ENCODE data around the gene ATP5F1D. TPM values are rescaled to one million over a fixed set of nuclear protein-coding genes. Genes with fewer than 3 reads are reported as not detected.

Gene ATP5F1D
- total and polyA plus RNA-seq, 2 experiments from 2014 or later, result 139 to 396 TPM

DNA sequence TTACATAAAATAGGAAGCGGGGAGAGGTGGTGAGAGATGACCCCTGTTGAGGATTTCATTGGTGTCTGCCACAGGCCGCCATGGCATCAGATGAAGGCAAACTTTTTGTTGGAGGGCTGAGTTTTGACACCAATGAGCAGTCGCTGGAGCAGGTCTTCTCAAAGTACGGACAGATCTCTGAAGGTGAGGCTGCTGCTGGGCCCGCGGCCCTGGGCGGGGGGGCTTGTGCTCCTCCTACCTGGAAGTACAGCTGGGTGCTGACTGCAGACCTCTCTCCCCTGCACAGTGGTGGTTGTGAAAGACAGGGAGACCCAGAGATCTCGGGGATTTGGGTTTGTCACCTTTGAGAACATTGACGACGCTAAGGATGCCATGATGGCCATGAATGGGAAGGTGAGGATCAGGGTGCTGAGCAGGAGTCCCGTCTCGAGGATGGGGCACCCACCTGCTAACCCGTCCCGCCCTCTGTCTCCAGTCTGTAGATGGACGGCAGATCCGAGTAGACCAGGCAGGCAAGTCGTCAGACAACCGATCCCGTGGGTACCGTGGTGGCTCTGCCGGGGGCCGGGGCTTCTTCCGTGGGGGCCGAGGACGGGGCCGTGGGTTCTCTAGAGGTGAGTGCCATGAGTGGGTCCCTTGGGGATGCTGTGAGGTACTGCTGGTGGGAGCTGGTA, 29.4 kb downstream of the ATP5F1D start (continued):
- TF ChIP-seq, protein P1, sequence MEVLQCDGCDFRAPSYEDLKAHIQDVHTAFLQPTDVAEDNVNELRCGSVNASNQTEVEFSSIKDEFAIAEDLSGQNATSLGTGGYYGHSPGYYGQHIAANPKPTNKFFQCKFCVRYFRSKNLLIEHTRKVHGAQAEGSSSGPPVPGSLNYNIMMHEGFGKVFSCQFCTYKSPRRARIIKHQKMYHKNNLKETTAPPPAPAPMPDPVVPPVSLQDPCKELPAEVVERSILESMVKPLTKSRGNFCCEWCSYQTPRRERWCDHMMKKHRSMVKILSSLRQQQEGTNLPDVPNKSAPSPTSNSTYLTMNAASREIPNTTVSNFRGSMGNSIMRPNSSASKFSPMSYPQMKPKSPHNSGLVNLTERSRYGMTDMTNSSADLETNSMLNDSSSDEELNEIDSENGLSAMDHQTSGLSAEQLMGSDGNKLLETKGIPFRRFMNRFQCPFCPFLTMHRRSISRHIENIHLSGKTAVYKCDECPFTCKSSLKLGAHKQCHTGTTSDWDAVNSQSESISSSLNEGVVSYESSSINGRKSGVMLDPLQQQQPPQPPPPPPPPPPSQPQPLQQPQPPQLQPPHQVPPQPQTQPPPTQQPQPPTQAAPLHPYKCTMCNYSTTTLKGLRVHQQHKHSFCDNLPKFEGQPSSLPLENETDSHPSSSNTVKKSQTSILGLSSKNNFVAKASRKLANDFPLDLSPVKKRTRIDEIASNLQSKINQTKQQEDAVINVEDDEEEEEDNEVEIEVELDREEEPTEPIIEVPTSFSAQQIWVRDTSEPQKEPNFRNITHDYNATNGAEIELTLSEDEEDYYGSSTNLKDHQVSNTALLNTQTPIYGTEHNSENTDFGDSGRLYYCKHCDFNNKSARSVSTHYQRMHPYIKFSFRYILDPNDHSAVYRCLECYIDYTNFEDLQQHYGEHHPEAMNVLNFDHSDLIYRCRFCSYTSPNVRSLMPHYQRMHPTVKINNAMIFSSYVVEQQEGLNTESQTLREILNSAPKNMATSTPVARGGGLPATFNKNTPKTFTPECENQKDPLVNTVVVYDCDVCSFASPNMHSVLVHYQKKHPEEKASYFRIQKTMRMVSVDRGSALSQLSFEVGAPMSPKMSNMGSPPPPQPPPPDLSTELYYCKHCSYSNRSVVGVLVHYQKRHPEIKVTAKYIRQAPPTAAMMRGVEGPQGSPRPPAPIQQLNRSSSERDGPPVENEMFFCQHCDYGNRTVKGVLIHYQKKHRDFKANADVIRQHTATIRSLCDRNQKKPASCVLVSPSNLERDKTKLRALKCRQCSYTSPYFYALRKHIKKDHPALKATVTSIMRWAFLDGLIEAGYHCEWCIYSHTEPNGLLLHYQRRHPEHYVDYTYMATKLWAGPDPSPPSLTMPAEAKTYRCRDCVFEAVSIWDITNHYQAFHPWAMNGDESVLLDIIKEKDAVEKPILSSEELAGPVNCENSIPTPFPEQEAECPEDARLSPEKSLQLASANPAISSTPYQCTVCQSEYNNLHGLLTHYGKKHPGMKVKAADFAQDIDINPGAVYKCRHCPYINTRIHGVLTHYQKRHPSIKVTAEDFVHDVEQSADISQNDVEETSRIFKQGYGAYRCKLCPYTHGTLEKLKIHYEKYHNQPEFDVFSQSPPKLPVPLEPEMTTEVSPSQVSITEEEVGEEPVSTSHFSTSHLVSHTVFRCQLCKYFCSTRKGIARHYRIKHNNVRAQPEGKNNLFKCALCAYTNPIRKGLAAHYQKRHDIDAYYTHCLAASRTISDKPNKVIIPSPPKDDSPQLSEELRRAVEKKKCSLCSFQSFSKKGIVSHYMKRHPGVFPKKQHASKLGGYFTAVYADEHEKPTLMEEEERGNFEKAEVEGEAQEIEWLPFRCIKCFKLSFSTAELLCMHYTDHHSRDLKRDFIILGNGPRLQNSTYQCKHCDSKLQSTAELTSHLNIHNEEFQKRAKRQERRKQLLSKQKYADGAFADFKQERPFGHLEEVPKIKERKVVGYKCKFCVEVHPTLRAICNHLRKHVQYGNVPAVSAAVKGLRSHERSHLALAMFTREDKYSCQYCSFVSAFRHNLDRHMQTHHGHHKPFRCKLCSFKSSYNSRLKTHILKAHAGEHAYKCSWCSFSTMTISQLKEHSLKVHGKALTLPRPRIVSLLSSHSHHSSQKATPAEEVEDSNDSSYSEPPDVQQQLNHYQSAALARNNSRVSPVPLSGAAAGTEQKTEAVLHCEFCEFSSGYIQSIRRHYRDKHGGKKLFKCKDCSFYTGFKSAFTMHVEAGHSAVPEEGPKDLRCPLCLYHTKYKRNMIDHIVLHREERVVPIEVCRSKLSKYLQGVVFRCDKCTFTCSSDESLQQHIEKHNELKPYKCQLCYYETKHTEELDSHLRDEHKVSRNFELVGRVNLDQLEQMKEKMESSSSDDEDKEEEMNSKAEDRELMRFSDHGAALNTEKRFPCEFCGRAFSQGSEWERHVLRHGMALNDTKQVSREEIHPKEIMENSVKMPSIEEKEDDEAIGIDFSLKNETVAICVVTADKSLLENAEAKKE (CRISPR knock-in tag; IDR thresholded peaks at IDR 0.05), result no peak
- TF ChIP-seq, protein P2, sequence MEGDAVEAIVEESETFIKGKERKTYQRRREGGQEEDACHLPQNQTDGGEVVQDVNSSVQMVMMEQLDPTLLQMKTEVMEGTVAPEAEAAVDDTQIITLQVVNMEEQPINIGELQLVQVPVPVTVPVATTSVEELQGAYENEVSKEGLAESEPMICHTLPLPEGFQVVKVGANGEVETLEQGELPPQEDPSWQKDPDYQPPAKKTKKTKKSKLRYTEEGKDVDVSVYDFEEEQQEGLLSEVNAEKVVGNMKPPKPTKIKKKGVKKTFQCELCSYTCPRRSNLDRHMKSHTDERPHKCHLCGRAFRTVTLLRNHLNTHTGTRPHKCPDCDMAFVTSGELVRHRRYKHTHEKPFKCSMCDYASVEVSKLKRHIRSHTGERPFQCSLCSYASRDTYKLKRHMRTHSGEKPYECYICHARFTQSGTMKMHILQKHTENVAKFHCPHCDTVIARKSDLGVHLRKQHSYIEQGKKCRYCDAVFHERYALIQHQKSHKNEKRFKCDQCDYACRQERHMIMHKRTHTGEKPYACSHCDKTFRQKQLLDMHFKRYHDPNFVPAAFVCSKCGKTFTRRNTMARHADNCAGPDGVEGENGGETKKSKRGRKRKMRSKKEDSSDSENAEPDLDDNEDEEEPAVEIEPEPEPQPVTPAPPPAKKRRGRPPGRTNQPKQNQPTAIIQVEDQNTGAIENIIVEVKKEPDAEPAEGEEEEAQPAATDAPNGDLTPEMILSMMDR (conservative IDR thresholded peaks at IDR 0.05; ENCODE audit: low read depth in 2 of 2), result no peak
- TF ChIP-seq JUNB (IDR thresholded peaks at IDR 0.05; ENCODE audit: unreplicated experiment) (no peak), CREB1 (CRISPR knock-in tag; IDR thresholded peaks at IDR 0.05; ENCODE audit: low read depth) (no peak), EZH2phosphoT487 (IDR thresholded peaks at IDR 0.05; ENCODE audit: unreplicated experiment) (no peak), ZNF114 (CRISPR knock-in tag; IDR thresholded peaks at IDR 0.05) (no peak), ZNF331 (CRISPR knock-in tag; IDR thresholded peaks at IDR 0.05; ENCODE audit: low read depth) (no peak), NANOG (IDR thresholded peaks at IDR 0.05; ENCODE audit: borderline replicate concordance) (no peak), POLR2AphosphoS5 (IDR thresholded peaks at IDR 0.05; ENCODE audit: low read depth) (no peak)
- TF ChIP-seq, protein P3, sequence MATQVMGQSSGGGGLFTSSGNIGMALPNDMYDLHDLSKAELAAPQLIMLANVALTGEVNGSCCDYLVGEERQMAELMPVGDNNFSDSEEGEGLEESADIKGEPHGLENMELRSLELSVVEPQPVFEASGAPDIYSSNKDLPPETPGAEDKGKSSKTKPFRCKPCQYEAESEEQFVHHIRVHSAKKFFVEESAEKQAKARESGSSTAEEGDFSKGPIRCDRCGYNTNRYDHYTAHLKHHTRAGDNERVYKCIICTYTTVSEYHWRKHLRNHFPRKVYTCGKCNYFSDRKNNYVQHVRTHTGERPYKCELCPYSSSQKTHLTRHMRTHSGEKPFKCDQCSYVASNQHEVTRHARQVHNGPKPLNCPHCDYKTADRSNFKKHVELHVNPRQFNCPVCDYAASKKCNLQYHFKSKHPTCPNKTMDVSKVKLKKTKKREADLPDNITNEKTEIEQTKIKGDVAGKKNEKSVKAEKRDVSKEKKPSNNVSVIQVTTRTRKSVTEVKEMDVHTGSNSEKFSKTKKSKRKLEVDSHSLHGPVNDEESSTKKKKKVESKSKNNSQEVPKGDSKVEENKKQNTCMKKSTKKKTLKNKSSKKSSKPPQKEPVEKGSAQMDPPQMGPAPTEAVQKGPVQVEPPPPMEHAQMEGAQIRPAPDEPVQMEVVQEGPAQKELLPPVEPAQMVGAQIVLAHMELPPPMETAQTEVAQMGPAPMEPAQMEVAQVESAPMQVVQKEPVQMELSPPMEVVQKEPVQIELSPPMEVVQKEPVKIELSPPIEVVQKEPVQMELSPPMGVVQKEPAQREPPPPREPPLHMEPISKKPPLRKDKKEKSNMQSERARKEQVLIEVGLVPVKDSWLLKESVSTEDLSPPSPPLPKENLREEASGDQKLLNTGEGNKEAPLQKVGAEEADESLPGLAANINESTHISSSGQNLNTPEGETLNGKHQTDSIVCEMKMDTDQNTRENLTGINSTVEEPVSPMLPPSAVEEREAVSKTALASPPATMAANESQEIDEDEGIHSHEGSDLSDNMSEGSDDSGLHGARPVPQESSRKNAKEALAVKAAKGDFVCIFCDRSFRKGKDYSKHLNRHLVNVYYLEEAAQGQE (IDR thresholded peaks at IDR 0.05; ENCODE audit: unreplicated experiment), result no peak

All from GM23338 (cell line).